Thoracic aorta (tissue), 2 donors: ENCODE results near the gene ZFAND3. TPM values are rescaled to one million over a fixed set of nuclear protein-coding genes. Genes with fewer than 3 reads are reported as not detected.
"Not testable (repeated sequence)": the region's sequence is repeated elsewhere in the genome, so short reads cannot be mapped to it uniquely, and the experiment has no call there.

Experiments used
- ATAC-seq: fragments of 150-250 bp; one replicate; pipeline ENCODE4 v1.8.0; 2017; ENCODE audit warnings: low read depth; ENCODE audit not compliant: insufficient number of reproducible peaks, low FRiP score
- DNase-seq: peaks from one replicate; pipeline ENCODE4 v3.0.0-alpha.2; 2020; ENCODE audit warnings: low spot score
- H3K27ac ChIP-seq, 2 donors: fragments of 200-600 bp; sonication (generic); 1 replicate in 1 of 2; 2 replicates in 1 of 2; pipeline ENCODE4 v1.5.1; 2016; ENCODE audit warnings: mild to moderate bottlenecking in 2 of 2, moderate library complexity in 2 of 2
- H3K27me3 ChIP-seq: fragments of 200-600 bp; sonication (generic); replicated peaks from 2 replicates; pipeline ENCODE4 v1.6.0; 2016; ENCODE audit warnings: mild to moderate bottlenecking; ENCODE audit not compliant: insufficient read depth
- H3K36me3 ChIP-seq: fragments of 200-600 bp; sonication (generic); one replicate; pipeline ENCODE4 v1.5.1; 2016
- H3K4me1 ChIP-seq, 2 donors: fragments of 200-600 bp; sonication (generic); 1 replicate in 1 of 2; 2 replicates in 1 of 2; pipeline versions ENCODE4 v1.5.1 to v1.6.0; 2016; ENCODE audit warnings: low read depth in 2 of 2, mild to moderate bottlenecking in 1 of 2; ENCODE audit not compliant: control insufficient read depth in 1 of 2
- H3K4me3 ChIP-seq: fragments of 200-600 bp; sonication (generic); 2 replicates; pipeline ENCODE4 v1.5.1; 2016; ENCODE audit warnings: mild to moderate bottlenecking
- H3K9me3 ChIP-seq: fragments of 200-600 bp; sonication (generic); 2 replicates; pipeline ENCODE4 v1.5.1; 2016
- total RNA-seq, 2 donors: library from RNA; depleted of rRNA; stranded (reverse); fragments of >200 nt; gene quantifications; one replicate each; pipeline versions ENCODE4 v1.1.0 to v1.2.3, GENCODE V29; 2016
- TF ChIP-seq, protein P1 (sequence below): fragments of 200-600 bp; sonication (generic); IDR thresholded peaks from one replicate; pipeline ENCODE4 v1.5.1; 2019; ENCODE audit warnings: antibody characterized with exemption

ZFAND3 gene
- total RNA-seq, 2 donors from 2014 or later: 45.4 to 56.2 TPM

DNA sequence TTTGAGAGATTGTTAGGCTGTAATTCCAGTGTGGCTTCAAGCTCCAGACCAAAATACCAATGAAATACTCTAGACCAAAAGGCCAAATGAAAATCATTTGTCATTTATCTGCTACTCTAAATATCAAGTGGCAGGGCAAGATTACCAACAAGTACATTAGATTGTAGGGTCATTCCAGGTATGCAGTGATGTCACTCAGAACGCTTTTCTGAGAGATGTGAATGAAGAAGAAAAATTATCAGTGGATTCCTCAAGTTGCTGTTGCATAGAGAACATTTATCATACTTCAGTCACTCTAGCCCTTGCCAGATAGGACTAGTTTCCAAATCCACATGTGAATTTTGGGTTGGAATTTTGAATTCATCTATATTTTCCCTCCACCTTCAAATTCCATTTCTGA, 65.0 kb downstream of the ZFAND3 start:
- Histone ChIP-seq H3K36me3 (no peaks in the 10 kb centered on the region), H3K9me3 (no peaks in the 10 kb centered on the region), H3K27ac (no peak overlapping the region), H3K4me3 (no peak overlapping the region), H3K27me3 (no peaks in the 10 kb centered on the region), H3K4me1 (peaks cover 35% of the 10 kb centered on the region in 2 donors)
- ATAC-seq: no peak
- DNase-seq: no peak
- TF ChIP-seq, protein P1, sequence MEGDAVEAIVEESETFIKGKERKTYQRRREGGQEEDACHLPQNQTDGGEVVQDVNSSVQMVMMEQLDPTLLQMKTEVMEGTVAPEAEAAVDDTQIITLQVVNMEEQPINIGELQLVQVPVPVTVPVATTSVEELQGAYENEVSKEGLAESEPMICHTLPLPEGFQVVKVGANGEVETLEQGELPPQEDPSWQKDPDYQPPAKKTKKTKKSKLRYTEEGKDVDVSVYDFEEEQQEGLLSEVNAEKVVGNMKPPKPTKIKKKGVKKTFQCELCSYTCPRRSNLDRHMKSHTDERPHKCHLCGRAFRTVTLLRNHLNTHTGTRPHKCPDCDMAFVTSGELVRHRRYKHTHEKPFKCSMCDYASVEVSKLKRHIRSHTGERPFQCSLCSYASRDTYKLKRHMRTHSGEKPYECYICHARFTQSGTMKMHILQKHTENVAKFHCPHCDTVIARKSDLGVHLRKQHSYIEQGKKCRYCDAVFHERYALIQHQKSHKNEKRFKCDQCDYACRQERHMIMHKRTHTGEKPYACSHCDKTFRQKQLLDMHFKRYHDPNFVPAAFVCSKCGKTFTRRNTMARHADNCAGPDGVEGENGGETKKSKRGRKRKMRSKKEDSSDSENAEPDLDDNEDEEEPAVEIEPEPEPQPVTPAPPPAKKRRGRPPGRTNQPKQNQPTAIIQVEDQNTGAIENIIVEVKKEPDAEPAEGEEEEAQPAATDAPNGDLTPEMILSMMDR: no peak

DNA sequence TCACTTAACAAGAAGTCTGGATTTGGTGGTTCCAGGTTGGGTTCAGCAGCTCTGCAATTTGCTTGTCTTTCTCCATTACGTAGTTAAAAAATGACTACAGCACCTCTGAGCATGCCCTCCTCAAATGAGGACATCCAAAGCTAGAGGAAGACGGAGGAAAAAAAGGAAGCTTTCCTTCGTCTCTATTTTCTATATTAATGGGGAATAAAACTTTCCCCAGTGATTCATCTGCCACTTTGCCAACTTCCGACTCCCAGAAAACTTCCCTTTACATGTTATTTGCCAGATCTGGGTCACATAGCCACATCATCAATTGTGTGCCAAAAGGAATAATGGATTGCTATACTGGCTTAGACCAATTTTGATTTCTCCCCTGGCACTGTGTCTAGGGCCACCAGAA, 69.5 kb downstream of the ZFAND3 start:
- no peak for DNase-seq

DNA sequence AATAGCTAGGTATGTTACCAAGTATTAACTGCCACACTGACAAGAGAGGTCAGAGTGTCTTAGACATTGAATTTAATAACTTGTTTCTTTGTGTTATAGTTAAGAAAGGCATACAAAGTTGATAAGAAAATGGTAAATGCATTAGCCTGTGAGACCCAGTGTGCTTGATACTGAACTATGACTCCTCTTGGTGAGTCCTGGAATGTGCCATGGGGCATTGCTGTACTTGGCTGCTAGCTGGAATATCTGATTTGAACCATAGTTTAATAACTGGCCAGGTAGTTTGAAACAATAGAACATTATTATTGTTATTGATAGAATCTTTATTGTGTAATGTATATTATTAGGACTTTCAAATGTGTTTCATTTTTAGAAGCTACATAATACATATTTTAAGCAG, 70.0 kb downstream of the ZFAND3 start:
- no peaks in the 10 kb centered on the region for H3K27me3 ChIP-seq
- DNase-seq (no peak), ATAC-seq (no peak)
- H3K9me3 ChIP-seq: no peaks in the 10 kb centered on the region
- TF ChIP-seq, protein P1: no peak
- H3K36me3 ChIP-seq: no peaks in the 10 kb centered on the region
- H3K4me1 ChIP-seq: peaks cover 23 to 27% of the 10 kb centered on the region in 2 donors
- no peak overlapping the region for H3K27ac ChIP-seq
- no peak overlapping the region for H3K4me3 ChIP-seq

More for the DNA sequence above, 69.5 kb downstream of the ZFAND3 start:
- no peak for ATAC-seq
- no peak overlapping the region for H3K4me3 ChIP-seq
- no peaks in the 10 kb centered on the region for H3K9me3 ChIP-seq
- no peaks in the 10 kb centered on the region for H3K36me3 ChIP-seq
- no peaks in the 10 kb centered on the region for H3K27me3 ChIP-seq
- H3K27ac ChIP-seq: no peak overlapping the region
- peaks cover 23 to 27% of the 10 kb centered on the region in 2 donors for H3K4me1 ChIP-seq
- TF ChIP-seq, protein P1: no peak

- Histone ChIP-seq H3K4me1 (peaks cover 27 to 33% of the 10 kb centered on the region in 2 donors), H3K27me3 (no peaks in the 10 kb centered on the region), H3K9me3 (no peaks in the 10 kb centered on the region), H3K36me3 (no peaks in the 10 kb centered on the region), H3K27ac (no peak overlapping the region), H3K4me3 (no peak overlapping the region)
- no peak for DNase-seq
- TF ChIP-seq, protein P1: no peak
- ATAC-seq: no peak
Measured at GRCh38 chr6:37891072-37891471, 71.5 kb downstream of the ZFAND3 start.

DNA sequence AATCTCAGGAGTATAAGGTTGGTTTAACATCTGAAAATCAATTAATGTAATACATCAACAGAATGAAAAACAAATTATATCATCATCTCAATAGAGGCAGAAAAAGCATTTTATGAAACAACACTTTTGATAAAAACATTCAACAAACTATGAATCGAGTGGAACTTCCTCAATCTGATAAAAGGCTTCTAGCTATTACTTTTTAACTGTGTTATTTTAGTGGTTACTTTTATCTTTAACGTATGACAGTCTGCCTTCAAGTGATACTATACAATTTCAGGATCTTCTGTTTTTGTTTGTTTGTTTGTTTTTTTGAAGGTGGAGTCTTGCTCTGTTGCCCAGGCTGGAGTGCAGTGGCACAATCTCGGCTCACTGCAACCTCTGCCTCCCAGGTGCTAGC, 73.7 kb downstream of the ZFAND3 start:
- TF ChIP-seq, protein P1: no peak
- DNase-seq (no peak), ATAC-seq (no peak)
- Histone ChIP-seq H3K4me1 (peaks cover 24 to 25% of the 10 kb centered on the region in 2 donors), H3K27ac (no peak overlapping the region), H3K9me3 (no peaks in the 10 kb centered on the region), H3K36me3 (no peaks in the 10 kb centered on the region), H3K27me3 (no peaks in the 10 kb centered on the region), H3K4me3 (no peak overlapping the region)

DNA sequence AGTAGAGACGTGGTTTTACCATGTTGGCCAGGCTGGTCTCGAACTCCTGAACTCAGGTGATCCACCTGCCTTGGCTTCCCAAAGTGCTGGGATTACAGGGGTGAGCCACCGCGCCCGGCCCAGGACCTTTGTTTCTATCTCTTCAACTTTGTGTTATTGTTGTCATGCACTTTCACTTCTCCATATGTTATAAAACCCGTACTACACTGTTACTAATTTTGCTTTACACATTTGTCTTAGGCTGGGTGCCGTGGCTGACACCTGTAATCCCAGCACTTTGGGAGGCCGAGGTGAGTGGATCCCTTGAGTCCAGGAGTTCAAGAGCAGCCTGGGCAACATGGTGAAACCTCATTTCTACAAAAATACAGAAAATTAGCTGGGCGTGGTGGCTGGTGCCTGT, 74.2 kb downstream of the ZFAND3 start:
- H3K9me3 ChIP-seq, H3K27ac ChIP-seq, DNase-seq, H3K27me3 ChIP-seq, H3K4me3 ChIP-seq, H3K36me3 ChIP-seq, ATAC-seq: not testable (repeated sequence)
- peaks cover 19 to 21% of the 10 kb centered on the region in 2 donors for H3K4me1 ChIP-seq
